ENCODE measurements around the gene ZNF367. TPM values are rescaled to one million over a fixed set of nuclear protein-coding genes. Genes with fewer than 3 reads are reported as not detected.

Gene ZNF367
- total and polyA plus RNA-seq, 2 donors (not counting 3 experiments of a cell fraction or from before 2014, with no cell fraction given), result 1.7 to 10.0 TPM

- dilution Hi-C loops (cut with MboI; ENCODE audit: extremely low pct_ligation_motif_present, low sequenced_read_pairs), result no loop called here
- no peaks in the 10 kb centered on the region for H3K9me1 ChIP-seq (replicated peaks; ENCODE audit: control insufficient read depth, extremely low read depth, insufficient read depth, low read length)
- H3K79me2 ChIP-seq (ENCODE audit: control insufficient read depth, insufficient read depth, low read length), result peaks cover 28% of the 10 kb centered on the region
- ChIA-PET CTCF (interaction anchor here (1.3 kb wide), 1 partner anchor 91 kb away, joined by 5 read pairs; no protein-coding TSS in a partner anchor), POLR2A (no interaction called here)
- H3K4me2 ChIP-seq (ENCODE audit: insufficient read depth, low read length), result peak overlapping the region; percentile 91
- H3K27ac ChIP-seq (ENCODE audit: insufficient read depth, low read depth, low read length), result peak overlapping the region; percentile 92
- intact Hi-C loops (cut with micrococcal nuclease), result loop anchor here (1.0 to 10.0 kb wide), 7 partner anchors 36 to 996 kb away; partner anchors contain the start of genes SLC35D2 and TDRD7
- peak; percentile 62 for DNase-seq (ENCODE audit: low read depth, low spot score)
- H3K27me3 ChIP-seq (ENCODE audit: control insufficient read depth in 2 of 2, insufficient read depth in 2 of 2, low read length in 2 of 2), result no peaks in the 10 kb centered on the region
- H4K20me1 ChIP-seq (replicated peaks; ENCODE audit: control insufficient read depth, extremely low read depth, insufficient read depth, low read length), result no peaks in the 10 kb centered on the region
- H3K36me3 ChIP-seq (ENCODE audit: control insufficient read depth in 2 of 2, extremely low read depth in 1 of 2, insufficient read depth in 2 of 2, low read length in 2 of 2), result no peaks in the 10 kb centered on the region
- TSS peak; percentile 79 for BruUV-seq (replicated peaks)
- H3K9me3 ChIP-seq (replicated peaks; ENCODE audit: control insufficient read depth, insufficient read depth, low read length), result no peaks in the 10 kb centered on the region
- peak overlapping the region; percentile 39 to 75 (median 50) for H3K4me3 ChIP-seq (replicated peaks in 1 of 3; ENCODE audit: insufficient read depth in 1 of 3, low read depth in 1 of 3, low read length in 3 of 3)
- peak overlapping the region; percentile 77 for H3K9ac ChIP-seq (replicated peaks; ENCODE audit: extremely low read depth, insufficient read depth, low read length)
- H3K4me1 ChIP-seq (ENCODE audit: control insufficient read depth, extremely low read depth, insufficient read depth, low read length), result peaks cover 27% of the 10 kb centered on the region
- FAIRE-seq, result no peak
- TF ChIP-seq EZH2 (IDR thresholded peaks at IDR 0.05; ENCODE audit: borderline replicate concordance, low read depth, low read length, severe bottlenecking) (no peak), MYC (IDR thresholded peaks at IDR 0.05; ENCODE audit: low read depth, low read length) (no peak), JUN (IDR thresholded peaks at IDR 0.05; ENCODE audit: borderline replicate concordance, insufficient read depth, insufficient read length, low read depth) (no peak), FOS (IDR thresholded peaks at IDR 0.05; ENCODE audit: borderline replicate concordance, insufficient read depth, low read length) (no peak), MAX (IDR thresholded peaks at IDR 0.05; ENCODE audit: insufficient read depth, insufficient read length) (no peak), CTCF (IDR thresholded peaks at IDR 0.05; ENCODE audit: extremely low read depth in 1 of 2, insufficient read depth in 1 of 2, low read depth in 1 of 2, low read length in 2 of 2) (no peak), GATA2 (IDR thresholded peaks at IDR 0.05; ENCODE audit: insufficient read depth, insufficient read length, low read depth, low read length) (no peak), POLR2A (IDR thresholded peaks at IDR 0.05; ENCODE audit: low read depth, low read length) (peak; percentile 40), POLR2AphosphoS5 (IDR thresholded peaks at IDR 0.05; ENCODE audit: insufficient read depth, low read depth, low read length) (peak; percentile 71)
- peak overlapping the region; percentile 18 for H2AFZ ChIP-seq (ENCODE audit: low read depth, low read length)
These were observed 935 bp upstream of the ZNF367 start for GRCh38 chr9:96418920-96419690.

All from endothelial cell of umbilical vein (primary cell).